GM12874 (cell line): ENCODE results near the gene SASH1.

ENCODE experiments used
- CTCF ChIP-seq: IDR thresholded peaks from 2 replicates; pipeline ENCODE4 v1.5.1; 2011; ENCODE audit warnings: low read depth, mild to moderate bottlenecking, control low read depth, low read length, moderate library complexity; ENCODE audit not compliant: insufficient read depth

The SASH1 gene

GRCh38 chr6:148398244-148398643 is 55.6 kb downstream of the SASH1 start:
- no peak for TF ChIP-seq CTCF

GRCh38 chr6:148398678-148399077 is 56.0 kb downstream of the SASH1 start:
- no peak for TF ChIP-seq CTCF

GRCh38 chr6:148401571-148401970 is 58.9 kb downstream of the SASH1 start:
- TF ChIP-seq CTCF: no peak

GRCh38 chr6:148404456-148405054 is 61.9 kb downstream of the SASH1 start:
- no peak for TF ChIP-seq CTCF

DNA sequence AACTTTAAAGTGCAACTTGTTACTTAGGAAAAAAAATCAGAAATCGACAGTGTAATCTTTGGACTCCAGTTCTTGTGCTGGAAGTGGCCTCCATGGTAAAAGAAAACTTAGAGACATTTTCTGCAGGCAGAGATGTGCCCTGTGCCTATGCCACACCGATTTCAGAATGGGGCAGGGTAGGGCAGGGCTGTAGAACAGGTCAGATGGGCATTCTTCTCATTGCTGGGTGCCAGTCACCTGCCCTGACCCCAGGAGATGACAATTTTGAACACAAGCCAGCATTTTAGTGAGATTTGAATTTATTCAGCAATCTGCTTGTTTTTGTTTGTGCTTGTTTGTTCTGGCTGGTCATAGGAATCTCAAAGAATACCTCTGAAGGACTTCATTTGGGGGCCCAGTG is 63.3 kb downstream of the SASH1 start:
- no peak for TF ChIP-seq CTCF

GRCh38 chr6:148406579-148407371 is 64.1 kb downstream of the SASH1 start:
- TF ChIP-seq CTCF: no peak

DNA sequence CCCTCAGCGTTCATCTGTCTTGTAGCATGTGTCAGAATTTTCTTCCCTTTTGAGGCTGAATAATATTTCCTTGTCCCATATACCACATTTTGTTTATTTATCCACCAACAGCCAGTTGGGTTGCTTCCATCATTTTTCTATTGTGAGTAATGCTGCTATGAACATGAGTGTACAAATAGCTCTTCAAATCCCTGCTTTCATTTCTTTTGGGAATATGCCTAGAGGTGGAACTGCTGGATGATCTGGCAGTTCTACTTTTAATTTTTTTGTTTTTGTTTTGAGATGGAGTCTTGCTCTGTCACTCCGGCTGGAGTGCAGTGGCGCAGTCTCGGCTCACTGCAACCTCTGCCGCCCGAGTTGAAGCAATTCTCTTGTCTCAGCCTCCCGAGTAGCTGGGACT is 64.7 kb downstream of the SASH1 start:
- TF ChIP-seq CTCF: no peak
